Peyer's patch (tissue), 4 donors: ENCODE measurements around the gene PTPN14. TPM values are rescaled to one million over a fixed set of nuclear protein-coding genes. Genes with fewer than 3 reads are reported as not detected.

Source experiments
- DNase-seq, 3 donors: peaks; one replicate each; pipeline ENCODE4 v3.0.0-alpha.2; 2017 to 2019
- H3K27ac ChIP-seq, 4 donors: fragments of 200-600 bp; sonication (generic); one replicate each; pipeline ENCODE4 v1.5.1; 2016 to 2019
- H3K27me3 ChIP-seq, 2 donors: fragments of 200-600 bp; sonication (generic); one replicate each; pipeline ENCODE4 v1.5.1; 2019
- H3K36me3 ChIP-seq, 3 donors: fragments of 200-600 bp; sonication (generic); one replicate each; pipeline ENCODE4 v1.5.1; 2016 to 2019
- H3K4me1 ChIP-seq, 4 donors: fragments of 200-600 bp; sonication (generic); one replicate each; pipeline ENCODE4 v1.5.1; 2016 to 2019
- H3K4me3 ChIP-seq, 4 donors: fragments of 200-600 bp; sonication (generic); 1 replicate in 3 of 4; 2 replicates in 1 of 4; pipeline ENCODE4 v1.5.1; 2016 to 2019; ENCODE audit warnings: mild to moderate bottlenecking in 1 of 4
- H3K9me3 ChIP-seq, 4 donors: fragments of 200-600 bp; sonication (generic); one replicate each; pipeline ENCODE4 v1.5.1; 2016 to 2019; ENCODE audit warnings: mild to moderate bottlenecking in 1 of 4
- POLR2A ChIP-seq, 2 donors: fragments of 450-650 bp; IDR thresholded peaks; one replicate each; pipeline ENCODE4 v1.5.1; 2017; ENCODE audit warnings: antibody characterized with exemption in 2 of 2, mild to moderate bottlenecking in 2 of 2, moderate library complexity in 2 of 2
- total RNA-seq, 4 donors: library from RNA; depleted of rRNA; stranded (reverse); fragments of >200 nt; gene quantifications; one replicate each; pipeline ENCODE4 v1.1.0, GENCODE V29; 2016
- TF ChIP-seq, protein P1 (sequence below), 6 experiments: fragments of 450-650 bp in 4 of 6; fragments of 200-600 bp in 2 of 6; sonication (generic) in 1 of 6; IDR thresholded peaks; one replicate each; pipeline ENCODE4 v1.5.1; 2017 to 2019; ENCODE audit warnings: antibody characterized with exemption in 6 of 6, mild to moderate bottlenecking in 3 of 6, moderate library complexity in 1 of 6

PTPN14 gene
- total RNA-seq, 4 donors from 2014 or later, result 1.9 to 6.6 (median 4.2) TPM

- no peaks in the 10 kb centered on the region for H3K36me3 ChIP-seq
- no peak for TF ChIP-seq POLR2A (IDR thresholded peaks at IDR 0.05)
- TF ChIP-seq, protein P1, sequence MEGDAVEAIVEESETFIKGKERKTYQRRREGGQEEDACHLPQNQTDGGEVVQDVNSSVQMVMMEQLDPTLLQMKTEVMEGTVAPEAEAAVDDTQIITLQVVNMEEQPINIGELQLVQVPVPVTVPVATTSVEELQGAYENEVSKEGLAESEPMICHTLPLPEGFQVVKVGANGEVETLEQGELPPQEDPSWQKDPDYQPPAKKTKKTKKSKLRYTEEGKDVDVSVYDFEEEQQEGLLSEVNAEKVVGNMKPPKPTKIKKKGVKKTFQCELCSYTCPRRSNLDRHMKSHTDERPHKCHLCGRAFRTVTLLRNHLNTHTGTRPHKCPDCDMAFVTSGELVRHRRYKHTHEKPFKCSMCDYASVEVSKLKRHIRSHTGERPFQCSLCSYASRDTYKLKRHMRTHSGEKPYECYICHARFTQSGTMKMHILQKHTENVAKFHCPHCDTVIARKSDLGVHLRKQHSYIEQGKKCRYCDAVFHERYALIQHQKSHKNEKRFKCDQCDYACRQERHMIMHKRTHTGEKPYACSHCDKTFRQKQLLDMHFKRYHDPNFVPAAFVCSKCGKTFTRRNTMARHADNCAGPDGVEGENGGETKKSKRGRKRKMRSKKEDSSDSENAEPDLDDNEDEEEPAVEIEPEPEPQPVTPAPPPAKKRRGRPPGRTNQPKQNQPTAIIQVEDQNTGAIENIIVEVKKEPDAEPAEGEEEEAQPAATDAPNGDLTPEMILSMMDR (IDR thresholded peaks at IDR 0.05), result no peak
Measured at GRCh38 chr1:214462882-214463281, 88.5 kb downstream of the PTPN14 start.

GRCh38 chr1:214461305-214461704 is 90.1 kb downstream of the PTPN14 start:
- Histone ChIP-seq H3K27ac (no peak overlapping the region), H3K9me3 (no peaks in the 10 kb centered on the region), H3K4me1 (no peaks in the 10 kb centered on the region), H3K36me3 (no peaks in the 10 kb centered on the region), H3K27me3 (no peaks in the 10 kb centered on the region), H3K4me3 (no peak overlapping the region)
- DNase-seq, result no peak
- no peak for TF ChIP-seq POLR2A (IDR thresholded peaks at IDR 0.05)

More at GRCh38 chr1:214462882-214463281, 88.5 kb downstream of the PTPN14 start:
- no peak for DNase-seq
- Histone ChIP-seq H3K9me3 (no peaks in the 10 kb centered on the region), H3K4me1 (no peaks in the 10 kb centered on the region), H3K4me3 (no peak overlapping the region), H3K27me3 (no peaks in the 10 kb centered on the region), H3K27ac (no peak overlapping the region)

GRCh38 chr1:214460304-214460916 is 91.0 kb downstream of the PTPN14 start:
- H3K36me3 ChIP-seq, result no peaks in the 10 kb centered on the region
- H3K4me1 ChIP-seq, result no peaks in the 10 kb centered on the region
- DNase-seq, result no peak
- no peaks in the 10 kb centered on the region for H3K9me3 ChIP-seq
- no peak overlapping the region for H3K27ac ChIP-seq
- no peaks in the 10 kb centered on the region for H3K27me3 ChIP-seq
- H3K4me3 ChIP-seq, result no peak overlapping the region
- TF ChIP-seq, protein P1 (IDR thresholded peaks at IDR 0.05), result no peak
- no peak for TF ChIP-seq POLR2A (IDR thresholded peaks at IDR 0.05)

- no peak overlapping the region for H3K27ac ChIP-seq
- H3K4me1 ChIP-seq, result no peaks in the 10 kb centered on the region
- H3K36me3 ChIP-seq, result no peaks in the 10 kb centered on the region
- no peak overlapping the region for H3K4me3 ChIP-seq
- no peak for DNase-seq
- H3K9me3 ChIP-seq, result no peaks in the 10 kb centered on the region
- TF ChIP-seq, protein P1 (IDR thresholded peaks at IDR 0.05), result no peak
- no peak for TF ChIP-seq POLR2A (IDR thresholded peaks at IDR 0.05)
- H3K27me3 ChIP-seq, result no peaks in the 10 kb centered on the region
Measured at GRCh38 chr1:214459895-214460294, 91.5 kb downstream of the PTPN14 start.

GRCh38 chr1:214458541-214458940 is 92.9 kb downstream of the PTPN14 start:
- DNase-seq, result no peak
- H3K9me3 ChIP-seq, result no peaks in the 10 kb centered on the region
- no peak for TF ChIP-seq POLR2A (IDR thresholded peaks at IDR 0.05)
- TF ChIP-seq, protein P1 (IDR thresholded peaks at IDR 0.05), result no peak
- H3K27me3 ChIP-seq, result no peaks in the 10 kb centered on the region
- no peaks in the 10 kb centered on the region for H3K36me3 ChIP-seq
- no peaks in the 10 kb centered on the region for H3K4me1 ChIP-seq
- H3K4me3 ChIP-seq, result no peak overlapping the region
- H3K27ac ChIP-seq, result no peak overlapping the region

DNA sequence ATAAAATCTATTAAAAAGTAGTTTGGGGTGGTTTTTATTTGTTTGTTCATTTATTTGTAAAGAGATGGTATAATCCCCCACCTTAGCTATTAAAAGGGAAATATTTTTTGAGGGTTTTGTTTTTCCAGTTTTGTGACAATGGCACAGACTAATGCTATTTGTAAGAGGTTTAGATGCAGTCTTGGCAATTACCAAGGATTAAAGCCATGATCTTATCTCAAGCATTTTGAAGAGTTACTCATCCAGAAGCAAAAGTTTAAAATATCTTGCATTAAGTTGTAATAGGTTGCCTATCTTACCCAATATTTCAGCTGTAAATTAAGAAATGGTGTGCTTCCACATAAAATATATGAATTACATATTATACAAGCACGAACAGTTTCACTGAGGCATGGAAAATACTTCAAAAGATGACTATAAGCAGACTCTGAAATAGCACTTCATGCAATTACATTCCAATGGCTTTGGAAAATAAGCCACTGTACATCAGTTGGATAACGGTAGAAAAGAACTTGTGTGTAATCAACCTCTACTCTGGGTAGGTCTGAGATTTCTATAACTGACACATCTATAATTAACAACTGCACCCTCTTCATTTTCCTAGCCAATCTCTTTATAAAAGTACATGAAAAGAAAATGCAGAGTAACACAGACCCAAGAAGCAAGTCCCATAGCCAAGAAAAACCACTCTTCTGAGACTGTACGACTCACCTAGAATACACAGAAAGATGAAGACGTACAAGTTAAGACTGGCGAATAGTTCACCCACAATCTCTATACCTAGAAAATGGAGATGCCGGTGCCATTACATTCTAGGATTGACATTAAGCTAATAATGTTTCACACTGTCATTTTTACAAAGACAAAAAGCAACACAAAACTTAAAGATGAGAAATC is 95.2 kb downstream of the PTPN14 start:
- Histone ChIP-seq H3K27ac (no peak overlapping the region), H3K4me1 (no peaks in the 10 kb centered on the region), H3K9me3 (no peaks in the 10 kb centered on the region), H3K27me3 (no peaks in the 10 kb centered on the region), H3K4me3 (no peak overlapping the region), H3K36me3 (no peaks in the 10 kb centered on the region)
- TF ChIP-seq, protein P1 (IDR thresholded peaks at IDR 0.05), result no peak
- TF ChIP-seq POLR2A (IDR thresholded peaks at IDR 0.05), result no peak
- DNase-seq, result no peak
